Measurements from ENCODE around the gene AQP2.
"Not testable (repeated sequence)": the region's sequence is repeated elsewhere in the genome, so short reads cannot be mapped to it uniquely, and the experiment has no call there.

DNA sequence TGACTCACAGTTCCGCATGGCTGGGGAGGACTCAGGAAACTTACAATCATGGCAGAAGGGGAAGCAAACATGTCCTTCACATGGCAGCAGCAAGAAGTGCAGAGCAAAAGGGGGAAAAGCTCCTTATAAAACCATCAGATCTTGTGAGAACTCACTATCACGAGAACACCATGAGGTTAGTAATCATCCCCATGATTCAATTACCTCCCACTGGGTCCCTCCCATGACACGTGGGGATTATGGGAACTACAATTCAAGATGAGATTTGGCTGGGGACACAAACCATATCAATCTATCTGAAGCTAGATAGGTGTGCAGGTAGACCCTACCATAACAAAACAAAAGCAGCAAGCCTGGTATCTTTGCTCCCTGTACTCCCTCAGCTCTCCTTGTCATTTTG is 35.9 kb downstream of the AQP2 start:
- not testable (repeated sequence) for TF ChIP-seq EZH2 (IDR thresholded peaks at IDR 0.05)
- TF ChIP-seq, protein P1, sequence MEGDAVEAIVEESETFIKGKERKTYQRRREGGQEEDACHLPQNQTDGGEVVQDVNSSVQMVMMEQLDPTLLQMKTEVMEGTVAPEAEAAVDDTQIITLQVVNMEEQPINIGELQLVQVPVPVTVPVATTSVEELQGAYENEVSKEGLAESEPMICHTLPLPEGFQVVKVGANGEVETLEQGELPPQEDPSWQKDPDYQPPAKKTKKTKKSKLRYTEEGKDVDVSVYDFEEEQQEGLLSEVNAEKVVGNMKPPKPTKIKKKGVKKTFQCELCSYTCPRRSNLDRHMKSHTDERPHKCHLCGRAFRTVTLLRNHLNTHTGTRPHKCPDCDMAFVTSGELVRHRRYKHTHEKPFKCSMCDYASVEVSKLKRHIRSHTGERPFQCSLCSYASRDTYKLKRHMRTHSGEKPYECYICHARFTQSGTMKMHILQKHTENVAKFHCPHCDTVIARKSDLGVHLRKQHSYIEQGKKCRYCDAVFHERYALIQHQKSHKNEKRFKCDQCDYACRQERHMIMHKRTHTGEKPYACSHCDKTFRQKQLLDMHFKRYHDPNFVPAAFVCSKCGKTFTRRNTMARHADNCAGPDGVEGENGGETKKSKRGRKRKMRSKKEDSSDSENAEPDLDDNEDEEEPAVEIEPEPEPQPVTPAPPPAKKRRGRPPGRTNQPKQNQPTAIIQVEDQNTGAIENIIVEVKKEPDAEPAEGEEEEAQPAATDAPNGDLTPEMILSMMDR (IDR thresholded peaks at IDR 0.05) = not testable (repeated sequence)
